Stimulated activated CD4-positive, alpha-beta T cell treated with anti-CD3 and anti-CD28 coated beads, Interleukin-4, amount 100 ng/mL, for 24 hours (primary cell): ENCODE measurements around the gene ST8SIA2.

Experiments
- DNase-seq: peaks from one replicate; pipeline ENCODE4 v3.0.0-alpha.2; 2020

ST8SIA2 gene, protein sequence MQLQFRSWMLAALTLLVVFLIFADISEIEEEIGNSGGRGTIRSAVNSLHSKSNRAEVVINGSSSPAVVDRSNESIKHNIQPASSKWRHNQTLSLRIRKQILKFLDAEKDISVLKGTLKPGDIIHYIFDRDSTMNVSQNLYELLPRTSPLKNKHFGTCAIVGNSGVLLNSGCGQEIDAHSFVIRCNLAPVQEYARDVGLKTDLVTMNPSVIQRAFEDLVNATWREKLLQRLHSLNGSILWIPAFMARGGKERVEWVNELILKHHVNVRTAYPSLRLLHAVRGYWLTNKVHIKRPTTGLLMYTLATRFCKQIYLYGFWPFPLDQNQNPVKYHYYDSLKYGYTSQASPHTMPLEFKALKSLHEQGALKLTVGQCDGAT

DNA sequence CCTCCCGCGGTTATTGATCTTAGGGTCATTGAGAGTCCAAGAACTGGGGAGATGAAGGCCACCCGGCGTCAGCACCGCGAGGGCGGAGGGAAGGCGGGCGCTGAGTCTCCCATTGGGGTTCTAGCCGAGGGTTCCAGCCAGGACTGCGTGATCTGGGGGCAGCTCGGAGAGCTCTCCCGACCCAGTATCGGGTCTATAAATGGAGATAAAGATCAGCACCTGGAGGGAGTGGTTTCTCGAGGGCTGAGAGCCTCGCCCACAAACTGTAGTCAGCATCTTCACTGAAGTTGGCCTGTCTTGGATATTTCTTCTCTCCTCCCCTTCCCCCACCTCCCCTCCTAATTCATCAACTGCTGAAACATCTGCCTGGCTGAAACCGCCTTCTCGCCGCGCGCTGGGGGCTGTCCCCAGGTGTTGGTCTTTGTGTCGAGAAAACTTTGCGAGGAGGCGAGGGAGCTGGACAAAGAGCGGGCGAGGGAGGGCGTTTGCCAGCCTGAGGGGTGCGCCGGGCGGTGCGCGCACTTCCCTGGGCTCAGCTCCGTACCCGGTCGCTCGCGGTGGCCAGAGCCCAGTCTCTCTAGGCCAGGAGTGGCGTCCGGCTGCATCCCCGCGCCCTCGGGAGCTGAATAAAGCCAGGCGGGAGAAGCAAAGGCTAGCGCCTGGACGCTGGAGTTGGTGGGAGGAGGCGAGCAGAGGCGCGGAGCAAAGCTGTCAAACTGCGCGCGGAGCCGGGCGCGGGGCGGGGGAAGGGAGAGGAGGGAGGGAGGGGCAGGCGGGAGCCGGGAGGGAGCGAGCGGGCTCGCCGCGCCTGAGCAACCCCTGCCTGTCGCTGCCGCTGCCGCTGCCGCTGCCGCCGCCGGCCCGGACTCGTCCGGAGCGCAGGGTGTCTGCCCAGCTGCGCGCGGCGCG lies at the start of gene ST8SIA2:
TSS of gene ST8SIA2 (plus strand) at position 811 of the 909 bp plus-strand sequence. CDS start 184 bp downstream, outside the sequence.
- no peak for DNase-seq

DNA sequence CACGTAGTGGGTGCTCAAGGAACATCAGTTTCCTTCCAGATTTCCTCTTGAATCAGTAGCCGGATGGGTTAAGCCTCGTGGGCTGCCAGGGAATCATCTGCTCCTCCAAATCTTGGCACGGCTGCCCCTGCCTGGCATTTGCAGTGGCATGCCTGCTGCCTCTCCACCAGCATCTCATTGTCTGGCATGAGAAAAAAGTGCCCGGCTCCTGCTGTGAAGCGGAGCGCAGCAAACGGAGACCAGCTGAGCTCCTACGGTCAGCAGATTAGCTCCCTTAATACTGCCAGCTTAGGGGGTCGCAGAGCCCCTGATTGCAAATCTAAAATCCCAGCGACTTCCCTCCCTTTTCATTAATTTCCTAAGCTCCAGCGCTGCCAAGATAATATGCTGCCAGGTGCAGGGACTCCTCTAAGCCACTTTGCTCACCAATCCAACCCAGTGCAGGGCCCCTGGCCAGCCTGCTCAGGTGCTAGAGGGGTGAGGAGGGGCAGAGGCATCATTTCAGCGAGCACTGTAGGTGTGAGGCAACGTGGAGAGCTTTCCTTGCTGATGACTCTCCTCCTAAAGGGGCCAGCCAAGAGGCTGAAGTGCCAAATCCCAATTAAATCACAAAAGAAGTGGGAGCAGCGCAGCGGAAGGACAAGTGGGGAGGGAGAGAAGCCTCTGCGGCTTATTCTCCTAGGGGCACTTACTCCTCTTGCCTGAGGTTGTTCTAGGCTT lies 49.6 kb upstream of the ST8SIA2 start:
- no peak for DNase-seq

DNA sequence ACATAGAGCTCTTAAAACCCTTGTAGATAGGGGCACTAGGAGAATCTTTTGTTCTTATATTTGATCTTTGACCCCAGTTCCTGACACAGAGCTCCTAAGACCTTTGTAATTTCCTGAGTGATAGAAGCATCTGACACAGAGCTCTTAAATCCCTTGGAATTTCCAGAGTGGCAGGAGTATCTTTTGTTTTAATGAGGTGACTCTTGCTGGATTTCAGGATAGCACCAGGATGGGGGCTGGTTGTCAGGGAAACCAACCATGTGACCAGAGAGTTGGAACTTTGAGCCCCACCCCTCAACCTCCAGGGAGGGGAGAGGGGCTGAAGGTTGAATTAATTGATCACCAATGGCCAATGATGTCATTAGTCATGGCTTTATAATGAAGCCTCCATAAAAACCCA lies 47.6 kb upstream of the ST8SIA2 start:
- no peak for DNase-seq

DNA sequence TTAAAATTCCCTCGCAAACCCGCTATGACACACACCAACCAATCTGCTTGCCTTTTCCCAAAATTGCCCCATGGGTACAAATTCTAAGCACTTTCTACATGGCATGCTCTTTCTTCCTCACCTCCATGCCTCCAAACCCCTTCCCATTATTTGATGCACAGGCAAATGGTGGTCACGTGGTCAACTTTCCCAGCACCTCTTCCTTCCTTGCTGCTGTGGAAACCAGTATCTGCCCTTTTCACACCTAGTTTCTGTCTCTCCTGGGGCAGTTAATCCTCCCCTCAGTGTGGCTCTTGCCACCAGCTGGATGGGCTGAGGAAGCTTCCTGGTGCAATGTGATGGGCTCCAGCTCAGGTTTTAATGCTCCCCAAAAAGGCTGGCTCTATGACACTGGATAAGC lies 38.4 kb upstream of the ST8SIA2 start:
- DNase-seq, result no peak

- no peak for DNase-seq
These were observed 32.2 kb upstream of the ST8SIA2 start for GRCh38 chr15:92361321-92362000.

DNA sequence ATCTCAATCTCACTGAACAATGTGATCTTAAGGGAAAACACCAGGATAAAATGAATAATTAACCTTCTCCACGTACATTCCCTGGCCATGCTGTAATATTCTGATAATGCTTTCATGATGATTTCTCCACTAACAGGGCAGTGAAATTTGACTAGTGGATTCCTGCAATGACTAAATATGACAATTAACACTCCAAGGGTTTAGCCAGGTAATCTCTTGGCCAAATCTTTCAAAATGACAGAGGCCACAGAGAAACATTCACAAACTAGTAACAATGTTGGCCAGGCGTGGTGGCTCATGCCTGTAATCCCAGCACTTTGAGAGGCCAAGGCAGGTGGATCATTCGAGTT lies 31.7 kb upstream of the ST8SIA2 start:
- DNase-seq, result no peak

DNA sequence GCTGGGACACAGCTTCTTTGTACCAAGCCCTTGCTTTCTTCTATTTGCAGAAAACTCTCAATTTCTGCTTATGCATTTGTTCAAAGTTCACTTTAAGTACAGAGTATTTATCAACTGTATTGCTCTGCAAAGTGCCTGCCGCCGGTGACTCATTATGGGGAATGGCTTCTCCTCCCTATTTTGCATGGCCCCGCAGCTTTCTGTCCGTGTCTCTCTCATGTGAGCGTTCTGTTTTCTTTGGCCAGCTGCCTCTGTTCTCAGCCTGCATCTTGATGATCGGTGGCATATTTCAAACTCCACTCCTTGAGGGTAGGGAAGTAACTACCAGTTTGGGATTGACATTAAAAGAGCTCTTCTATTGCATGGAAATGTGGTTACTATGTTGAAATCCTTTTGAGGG lies 28.6 kb upstream of the ST8SIA2 start:
- no peak for DNase-seq

DNA sequence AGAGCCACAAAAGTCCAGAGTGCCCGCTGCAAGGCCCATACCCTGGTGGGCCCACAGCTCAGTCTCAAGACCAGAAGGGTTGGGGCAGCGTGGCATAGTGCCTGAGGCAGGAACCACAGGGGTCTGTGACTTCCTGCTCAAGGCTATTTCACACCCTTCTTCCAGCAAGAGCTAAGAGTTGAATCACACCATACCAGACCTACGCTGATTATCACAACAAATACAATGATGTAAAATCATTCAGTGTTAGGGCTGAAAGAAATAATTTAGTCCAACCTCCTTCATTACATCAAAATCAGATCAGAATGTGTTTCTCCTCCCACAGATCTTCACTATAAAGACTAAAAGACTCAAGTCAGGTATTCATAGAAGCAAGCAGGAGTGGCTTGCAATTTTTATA lies 27.8 kb upstream of the ST8SIA2 start:
- no peak for DNase-seq

DNA sequence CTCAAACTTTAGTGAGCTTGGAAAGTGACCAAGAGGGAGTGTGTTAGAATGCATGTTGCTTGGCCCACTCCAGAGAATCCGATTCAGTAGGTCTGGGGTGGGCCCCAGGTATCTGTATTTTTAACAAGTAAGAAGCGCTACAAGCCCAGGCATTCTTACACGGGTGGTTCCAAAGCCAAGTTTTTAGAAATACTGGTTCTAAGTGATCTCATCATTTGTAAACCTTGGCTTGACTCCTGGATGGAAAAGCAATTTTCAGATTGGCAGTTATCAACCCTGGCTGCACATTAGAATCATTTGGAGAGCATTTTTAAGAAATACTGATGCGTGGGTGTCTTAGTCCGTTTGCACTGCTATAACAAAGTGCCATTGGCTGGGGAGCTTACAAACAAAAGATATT lies 27.3 kb upstream of the ST8SIA2 start:
- DNase-seq, result no peak

DNA sequence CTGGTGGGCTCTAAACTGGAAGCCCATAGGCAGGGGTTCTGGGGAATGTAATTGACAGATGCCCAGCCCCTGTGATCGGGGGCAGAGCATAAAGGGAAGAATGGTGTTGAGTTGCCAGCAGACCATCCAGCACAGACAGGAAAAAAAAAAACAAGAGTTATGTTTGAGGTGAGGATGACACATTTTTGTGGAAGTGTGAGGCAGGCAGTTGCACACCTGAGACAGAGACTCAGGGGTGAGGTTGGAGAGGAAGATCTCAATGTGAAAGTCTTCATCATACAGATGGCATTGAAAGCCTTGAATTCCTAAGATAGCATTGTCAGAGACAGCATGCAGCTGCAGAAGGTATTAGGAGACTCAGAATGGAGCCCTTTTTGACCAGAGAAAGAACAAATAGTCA lies 18.6 kb upstream of the ST8SIA2 start:
- DNase-seq, result no peak

- no peak for DNase-seq
These were observed 17.6 kb upstream of the ST8SIA2 start for GRCh38 chr15:92376109-92376508.

DNA sequence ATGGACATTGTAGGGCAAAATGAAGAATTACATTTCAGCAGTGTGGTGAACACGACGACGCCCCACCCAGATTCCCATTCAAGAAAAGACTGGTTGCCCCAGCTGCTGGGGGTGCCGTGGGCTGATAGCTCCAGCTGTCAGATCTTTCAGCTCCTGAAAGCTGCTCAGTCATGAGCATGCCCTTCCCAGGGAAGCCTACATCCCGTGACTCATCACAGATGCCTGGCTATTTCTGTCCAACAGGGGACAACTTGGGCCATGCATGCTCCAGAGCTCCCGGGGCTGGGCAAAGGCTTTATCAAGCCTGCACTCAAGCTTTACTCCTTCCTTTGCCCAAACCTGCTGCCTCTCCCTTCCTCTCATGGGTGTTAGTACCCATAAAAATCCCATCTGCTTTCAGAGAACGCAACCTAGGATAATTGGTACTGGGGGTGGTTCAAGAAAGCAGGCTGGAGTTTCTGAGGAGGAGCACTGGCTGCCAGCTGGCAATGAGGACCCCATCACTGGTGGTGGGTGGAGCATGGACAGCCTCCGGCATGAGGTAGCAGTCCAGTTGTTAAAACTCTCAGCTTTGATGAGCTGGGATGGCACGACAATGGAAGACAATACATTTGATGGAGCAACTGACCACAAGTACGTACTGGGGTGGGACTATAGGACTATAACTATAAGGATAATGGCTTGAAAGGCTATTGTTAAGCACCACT lies 16.4 kb upstream of the ST8SIA2 start:
- DNase-seq, result no peak

DNA sequence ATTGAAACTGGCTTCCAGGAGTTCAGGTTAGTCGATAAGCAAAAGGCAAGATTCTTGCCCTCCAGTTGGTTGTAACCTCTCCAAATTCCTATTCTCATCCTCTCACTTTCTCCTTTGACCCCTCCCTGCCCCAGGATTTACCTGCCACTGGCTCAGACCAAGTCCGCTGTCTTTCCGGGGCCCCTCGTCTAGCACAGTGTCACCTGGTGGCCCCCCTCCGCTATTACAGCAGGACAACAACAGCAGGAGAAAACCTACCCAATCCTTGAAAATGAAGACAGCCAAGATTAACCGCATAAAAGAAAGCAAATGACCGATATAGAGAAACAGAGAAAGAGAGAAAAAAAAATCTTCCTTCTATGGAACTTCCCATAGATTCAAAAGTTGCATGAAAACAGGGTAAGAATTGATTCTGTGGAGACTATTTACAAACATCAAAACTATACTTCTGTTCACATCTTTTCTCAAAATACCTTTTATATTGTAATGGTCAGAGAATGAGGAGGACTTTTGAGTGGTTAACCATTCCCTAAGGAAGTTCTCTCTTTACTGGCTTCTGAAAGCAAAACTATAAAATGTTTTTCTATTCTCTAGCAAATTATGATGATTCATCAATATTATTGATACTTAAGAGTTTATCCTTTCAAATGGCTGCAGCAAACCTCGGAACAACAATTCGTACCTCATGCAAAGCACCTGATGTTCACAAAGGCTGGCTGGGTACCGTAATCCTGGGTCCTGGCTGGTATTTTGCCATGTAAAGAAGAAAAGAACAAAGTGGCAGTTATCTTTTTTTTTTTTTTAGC lies 10.0 kb upstream of the ST8SIA2 start:
- DNase-seq, result peak; percentile 5

- no peak for DNase-seq
These were observed 9.3 kb upstream of the ST8SIA2 start for GRCh38 chr15:92384381-92384780.

DNA sequence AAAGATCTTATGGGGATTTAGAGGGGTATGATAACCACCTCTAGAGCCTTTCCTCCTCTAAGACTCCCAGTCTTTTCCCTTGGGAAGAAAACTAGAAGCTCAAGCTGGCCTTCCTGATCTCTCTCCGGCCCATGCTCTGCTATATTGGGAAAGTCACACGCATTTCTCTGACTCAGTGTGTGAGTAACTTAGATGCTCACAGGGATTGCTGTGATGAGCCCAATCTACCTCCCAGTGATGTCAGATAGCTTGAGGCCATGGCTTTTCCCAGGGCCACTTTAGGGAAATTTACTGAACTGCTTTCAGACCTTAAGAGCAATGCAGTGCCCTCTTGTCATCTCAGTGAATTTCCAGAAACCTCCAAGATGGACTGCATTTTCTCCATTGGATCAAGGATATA lies 8.6 kb upstream of the ST8SIA2 start:
- no peak for DNase-seq

GRCh38 chr15:92391640-92392039 lies 2.0 kb upstream of the ST8SIA2 start:
- no peak for DNase-seq

DNA sequence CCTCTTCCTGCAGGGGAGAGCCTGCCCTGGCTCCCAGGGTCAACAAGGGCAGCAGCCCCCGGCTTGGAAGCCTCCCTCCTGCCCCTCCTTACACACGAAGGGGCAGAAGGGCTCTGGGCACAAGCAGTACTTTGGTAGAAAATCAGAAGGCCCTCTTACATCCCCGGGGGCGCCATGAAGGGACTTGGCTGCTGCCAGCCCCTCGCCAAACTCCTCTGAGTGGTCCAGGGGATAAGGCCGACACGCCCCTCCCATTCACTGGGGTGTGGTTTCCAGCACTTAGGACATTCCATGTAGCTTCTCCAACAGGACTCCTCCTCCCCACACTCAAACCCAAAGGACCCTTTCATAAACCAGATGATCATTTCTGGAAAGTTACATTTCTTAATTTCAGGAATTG lies 1.2 kb upstream of the ST8SIA2 start:
- DNase-seq, result no peak

DNA sequence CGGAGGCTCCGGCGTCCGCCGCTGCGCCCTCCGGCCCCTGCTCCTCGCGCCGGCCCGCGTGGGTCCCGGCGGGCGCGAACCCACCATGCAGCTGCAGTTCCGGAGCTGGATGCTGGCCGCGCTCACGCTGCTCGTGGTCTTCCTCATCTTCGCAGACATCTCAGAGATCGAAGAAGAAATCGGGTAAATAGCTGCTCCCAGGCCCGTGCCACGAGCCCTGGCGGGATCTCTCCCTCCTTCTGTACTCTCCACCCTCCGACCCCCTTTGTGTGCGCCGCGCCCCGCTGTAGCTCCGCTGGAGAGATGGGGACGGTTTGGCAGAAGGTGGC lies 263 bp downstream of the ST8SIA2 start:
- DNase-seq, result no peak

DNA sequence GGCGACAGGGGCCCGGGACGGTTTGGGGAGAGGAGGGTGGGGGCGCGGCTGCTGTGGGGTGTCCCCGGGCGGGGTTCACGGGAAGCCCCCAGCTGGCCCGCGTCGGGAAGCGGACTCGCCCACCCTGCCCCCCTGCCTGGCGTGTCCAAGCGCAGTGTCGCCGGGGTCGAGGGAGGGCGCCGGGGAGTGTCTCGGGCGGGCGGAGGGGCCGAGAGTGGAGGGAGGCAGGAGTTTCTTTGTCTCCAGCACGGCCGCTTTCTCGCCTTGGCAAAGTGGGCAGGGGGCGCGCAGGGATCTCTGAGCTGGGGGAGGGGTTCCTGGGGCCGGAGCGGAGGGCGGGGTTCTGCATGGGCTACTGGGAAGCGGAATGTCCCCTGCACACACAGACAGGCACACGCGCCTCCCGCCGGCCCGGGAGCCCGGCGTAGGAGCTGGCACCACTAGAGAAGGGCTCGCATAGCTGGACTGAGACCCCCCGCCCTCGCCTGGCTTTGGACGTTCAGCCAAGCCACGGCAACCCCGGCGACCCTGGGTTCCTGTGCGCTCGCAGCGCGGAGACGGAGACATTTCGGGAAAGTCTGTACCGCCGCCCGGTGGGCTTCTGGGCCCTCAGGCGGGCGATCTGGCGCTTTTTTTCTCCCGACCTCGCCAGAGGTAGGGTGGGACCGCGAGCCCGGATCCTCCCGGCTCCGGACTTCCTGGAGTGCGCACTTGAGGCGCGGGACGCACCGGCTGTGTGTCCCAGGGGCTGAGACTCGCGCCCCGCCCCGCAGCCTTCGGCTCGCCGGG lies 822 bp downstream of the ST8SIA2 start:
- no peak for DNase-seq

DNA sequence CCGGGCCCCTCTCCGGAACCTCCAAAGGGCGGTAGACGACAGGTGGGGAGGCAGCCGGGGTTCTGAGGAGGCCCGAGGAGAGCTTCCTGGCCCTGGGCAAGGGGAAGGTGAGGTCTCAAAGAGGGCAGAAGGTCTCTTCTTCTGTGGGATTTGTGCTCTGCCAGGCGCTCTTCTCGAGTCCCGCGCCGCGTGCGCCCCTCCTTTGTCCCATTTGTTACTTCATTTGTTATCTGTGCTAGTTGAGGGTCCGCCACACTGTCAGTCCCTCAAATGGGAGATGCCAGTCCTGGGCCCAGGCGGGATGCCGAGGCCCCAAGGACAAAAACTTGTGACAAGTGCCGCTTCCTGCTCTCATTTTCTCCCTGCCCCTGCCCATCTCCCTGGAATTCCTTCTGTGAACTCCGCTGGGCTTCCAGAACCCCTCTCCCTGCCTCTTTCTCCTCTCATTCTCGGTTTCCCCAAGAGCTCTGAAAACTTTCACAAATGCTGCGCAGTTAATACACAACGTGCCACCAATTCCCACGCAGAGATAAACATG lies 1.5 kb downstream of the ST8SIA2 start:
- no peak for DNase-seq
